KOPT-K1 (cell line): Measurements from ENCODE around the gene SOCS3.

Experiments
- H3K27ac ChIP-seq: fragments of 200-600 bp; sonication (generic); 2 replicates; pipeline ENCODE4 v1.5.1; 2016; ENCODE audit warnings: antibody characterized with exemption, mild to moderate bottlenecking, low read depth, low read length; ENCODE audit not compliant: poor library complexity, severe bottlenecking
- H3K36me3 ChIP-seq: fragments of 200-600 bp; sonication (generic); 2 replicates; pipeline ENCODE4 v1.5.1; 2017; ENCODE audit warnings: antibody characterized with exemption, mild to moderate bottlenecking, low read length, moderate library complexity; ENCODE audit not compliant: insufficient read depth
- H3K9me3 ChIP-seq: fragments of 200-600 bp; sonication (generic); 2 replicates; pipeline ENCODE4 v1.5.1; 2017; ENCODE audit warnings: antibody characterized with exemption, low read length, mild to moderate bottlenecking; ENCODE audit not compliant: insufficient read depth, poor library complexity, severe bottlenecking

The SOCS3 gene

DNA sequence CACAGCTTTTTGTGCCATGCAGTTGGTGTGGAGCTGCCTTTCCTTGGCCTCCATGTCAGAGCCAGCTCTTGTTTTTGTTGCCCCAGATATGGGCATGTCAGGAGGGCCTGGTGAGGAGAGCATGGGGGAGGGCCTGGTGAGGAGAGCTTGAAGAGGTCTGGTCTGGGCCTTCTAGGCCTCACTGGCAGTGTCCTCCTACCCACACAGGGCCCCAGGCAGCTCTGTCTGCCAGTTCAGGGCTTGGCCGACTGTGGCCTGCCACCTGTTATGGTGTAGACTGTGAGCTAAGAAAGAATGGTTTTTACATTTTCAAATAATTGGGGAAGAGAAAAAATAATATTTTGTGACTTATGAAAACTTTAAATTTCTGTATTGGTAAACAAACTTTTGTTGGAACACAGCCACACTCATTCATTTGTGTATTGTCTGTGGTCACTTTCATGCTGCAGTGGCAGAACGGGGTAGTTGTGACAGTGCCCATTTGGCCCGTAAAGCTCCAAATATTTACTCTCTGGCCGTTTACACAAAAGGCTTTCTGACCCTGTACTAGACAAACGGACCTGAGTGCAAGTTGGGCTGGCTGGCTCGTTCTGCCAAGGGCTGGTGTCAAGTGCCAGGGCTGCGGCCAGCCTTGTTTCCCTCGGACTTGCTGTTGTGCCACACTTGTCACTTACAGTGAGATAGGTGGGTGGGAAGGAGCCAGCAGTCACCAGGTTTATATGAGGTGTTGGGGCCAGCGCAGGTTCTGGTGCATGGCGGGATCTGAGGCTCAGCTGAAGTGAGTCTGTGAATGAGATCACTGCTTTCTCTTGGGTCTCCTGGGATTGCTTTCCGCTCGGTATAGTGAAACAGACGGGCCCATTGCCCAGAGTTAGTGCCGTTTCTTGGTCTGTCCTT, 36.8 kb upstream of the SOCS3 start:
- no peak overlapping the region for H3K27ac ChIP-seq
- no peaks in the 10 kb centered on the region for H3K9me3 ChIP-seq
- peaks cover 99% of the 10 kb centered on the region for H3K36me3 ChIP-seq

- Histone ChIP-seq H3K9me3 (no peaks in the 10 kb centered on the region), H3K27ac (no peak overlapping the region), H3K36me3 (peaks cover 97% of the 10 kb centered on the region)
These were observed 35.3 kb upstream of the SOCS3 start for GRCh38 chr17:78395155-78395554.

DNA sequence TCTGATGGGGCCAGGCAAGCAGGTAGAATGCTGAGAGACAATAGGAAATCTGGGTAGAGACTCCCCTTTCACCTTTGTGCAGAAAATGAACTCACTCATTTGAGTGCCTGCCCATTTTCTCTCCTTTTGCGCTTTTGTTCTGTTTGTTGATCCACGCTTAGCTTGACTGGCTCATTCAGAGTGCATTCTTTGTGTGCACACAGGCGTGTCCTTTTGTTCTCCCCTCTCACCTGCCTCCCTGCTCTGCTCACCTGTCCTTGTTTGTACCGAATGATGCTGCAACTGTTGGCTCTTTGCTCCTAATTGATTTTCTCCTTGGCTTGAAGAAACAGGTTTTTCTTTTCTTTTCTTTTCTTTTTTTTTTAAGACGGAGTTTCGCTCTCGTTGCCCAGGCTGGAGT, 34.3 kb upstream of the SOCS3 start:
- Histone ChIP-seq H3K27ac (no peak overlapping the region), H3K9me3 (no peaks in the 10 kb centered on the region), H3K36me3 (peaks cover 92% of the 10 kb centered on the region)

DNA sequence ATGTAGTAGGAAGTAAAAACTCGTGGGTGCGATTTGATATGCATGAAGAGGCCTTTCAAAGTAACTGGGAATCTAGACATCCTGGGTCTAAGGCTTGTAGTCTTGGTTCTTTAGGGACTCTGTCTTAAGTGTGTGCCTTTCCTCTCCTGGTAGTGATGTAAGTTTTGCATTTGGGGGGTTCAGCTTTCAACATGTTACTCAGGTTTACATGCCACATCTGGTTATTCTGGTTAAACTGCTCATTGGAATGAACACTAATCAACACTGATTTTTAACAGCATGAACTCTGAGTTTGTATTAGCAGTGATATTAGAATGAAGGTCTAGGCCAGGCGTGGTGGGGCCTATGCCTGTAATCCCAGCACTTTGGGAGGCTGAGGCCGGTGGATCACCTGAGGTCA, 33.7 kb upstream of the SOCS3 start:
- Histone ChIP-seq H3K36me3 (peaks cover 90% of the 10 kb centered on the region), H3K27ac (no peak overlapping the region), H3K9me3 (no peaks in the 10 kb centered on the region)

DNA sequence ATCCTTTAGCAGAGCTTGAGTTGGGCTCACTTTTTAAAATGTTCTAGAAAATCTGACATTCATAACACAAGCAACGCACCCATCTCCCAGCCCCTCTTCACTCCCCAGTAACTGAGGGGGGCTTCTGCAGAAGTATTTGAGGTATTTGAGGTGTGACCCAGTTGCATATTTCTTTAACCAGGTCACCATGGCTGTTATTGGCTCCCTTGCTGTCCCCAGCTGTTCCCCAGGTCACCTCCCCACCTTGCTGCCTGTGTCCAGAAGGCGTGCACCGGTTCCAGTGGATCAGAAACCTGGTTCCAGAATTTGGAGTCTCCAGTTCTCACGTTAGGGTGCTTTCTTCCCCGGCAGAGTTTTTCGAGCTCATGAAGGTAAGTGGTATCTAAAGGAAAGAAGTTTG, 32.4 kb upstream of the SOCS3 start:
- Histone ChIP-seq H3K9me3 (no peaks in the 10 kb centered on the region), H3K36me3 (peaks cover 79% of the 10 kb centered on the region), H3K27ac (no peak overlapping the region)

DNA sequence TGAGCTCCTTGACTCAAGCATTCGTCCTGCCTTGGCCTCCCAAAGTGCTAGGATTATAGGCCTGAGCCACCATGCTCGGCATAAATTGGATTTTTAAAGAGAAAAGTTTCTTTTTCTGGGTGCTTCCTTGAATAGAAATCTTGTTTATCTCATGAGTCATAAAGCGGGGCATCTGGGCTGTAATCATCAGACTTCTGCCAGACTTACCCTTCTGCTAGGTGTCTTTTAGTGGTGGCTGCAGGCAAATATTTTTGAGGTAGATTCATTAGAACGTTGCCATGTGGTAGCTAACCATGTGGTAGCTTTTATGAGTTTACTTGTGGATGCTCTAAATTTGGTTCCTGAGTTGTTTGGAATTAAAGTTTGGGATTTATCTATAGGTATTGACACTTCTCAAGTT, 32.0 kb upstream of the SOCS3 start:
- peaks cover 74% of the 10 kb centered on the region for H3K36me3 ChIP-seq
- H3K9me3 ChIP-seq = no peaks in the 10 kb centered on the region
- no peak overlapping the region for H3K27ac ChIP-seq

DNA sequence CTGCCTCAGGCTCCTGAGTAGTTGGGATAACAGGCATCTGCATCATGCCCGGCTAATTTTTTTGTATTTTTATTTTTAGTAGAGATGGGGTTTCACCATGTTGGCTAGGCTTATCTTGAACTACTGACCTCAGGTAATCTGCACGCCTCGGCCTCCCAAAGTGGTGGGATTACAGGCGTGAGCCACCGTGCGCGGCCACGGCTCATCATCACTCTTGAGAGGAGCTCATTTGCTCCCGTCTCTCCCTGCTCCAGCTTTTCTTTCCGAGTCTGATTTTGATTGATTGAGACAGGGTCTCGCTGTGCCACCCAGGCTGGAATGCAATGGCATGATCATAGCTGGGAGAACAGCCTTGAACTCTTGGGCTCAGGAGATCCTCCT, 31.2 kb upstream of the SOCS3 start:
- Histone ChIP-seq H3K9me3 (no peaks in the 10 kb centered on the region), H3K27ac (no peak overlapping the region), H3K36me3 (peaks cover 66% of the 10 kb centered on the region)

- Histone ChIP-seq H3K9me3 (no peaks in the 10 kb centered on the region), H3K36me3 (peaks cover 60% of the 10 kb centered on the region), H3K27ac (no peak overlapping the region)
These were observed 30.6 kb upstream of the SOCS3 start for GRCh38 chr17:78390241-78391050.

DNA sequence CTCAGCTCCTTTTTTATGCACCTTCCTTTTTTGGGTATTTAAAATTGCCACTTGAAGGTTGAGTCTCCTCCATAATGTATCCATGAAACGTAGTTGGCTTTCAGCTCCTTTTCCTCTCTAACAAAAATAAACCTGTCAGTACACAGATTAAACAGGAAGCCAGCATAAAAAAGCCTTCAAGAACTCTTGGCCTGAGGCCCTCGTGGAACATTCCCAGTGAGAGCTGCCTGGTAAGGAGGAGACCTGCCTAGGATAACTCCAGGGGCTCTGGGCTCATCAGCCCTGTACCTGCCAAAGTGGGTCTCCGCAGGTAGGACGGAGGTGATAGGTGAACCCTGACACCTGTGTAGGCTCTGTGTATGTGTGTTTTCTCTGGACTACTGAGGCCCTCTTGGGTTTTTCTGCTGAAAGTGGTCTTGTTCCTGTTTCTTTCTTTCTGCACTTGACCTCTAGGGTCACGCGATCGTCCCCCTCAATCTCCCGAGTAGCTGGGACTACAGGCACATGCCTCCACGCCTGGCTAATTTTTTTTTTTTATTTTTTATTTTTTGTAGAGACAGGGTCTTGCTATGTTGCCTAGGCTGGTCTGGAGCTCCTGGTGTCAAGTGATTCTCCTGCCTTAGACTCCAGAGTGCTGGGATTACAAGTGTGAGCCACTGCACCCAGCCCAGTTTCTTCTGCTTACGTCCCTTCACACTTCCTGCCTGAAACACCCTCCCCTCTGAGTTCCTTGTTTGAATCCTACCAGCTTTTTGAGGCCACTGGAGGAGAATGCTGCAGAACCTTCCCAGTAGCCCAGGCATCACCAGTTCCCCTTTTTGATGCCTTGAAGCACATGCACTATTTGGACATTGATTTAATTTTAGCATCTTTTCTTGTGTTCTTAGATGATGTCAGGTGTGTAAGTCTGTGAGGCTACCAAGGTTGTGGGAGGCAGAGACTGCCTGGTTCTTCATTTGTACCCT, 28.4 kb upstream of the SOCS3 start:
- Histone ChIP-seq H3K9me3 (no peaks in the 10 kb centered on the region), H3K27ac (no peak overlapping the region), H3K36me3 (peaks cover 46% of the 10 kb centered on the region)

- Histone ChIP-seq H3K36me3 (peaks cover 40% of the 10 kb centered on the region), H3K27ac (peak overlapping the region; percentile 3), H3K9me3 (no peaks in the 10 kb centered on the region)
These were observed 24.8 kb upstream of the SOCS3 start for GRCh38 chr17:78384479-78385175.

GRCh38 chr17:78383725-78384471, 24.0 kb upstream of the SOCS3 start:
- Histone ChIP-seq H3K9me3 (no peaks in the 10 kb centered on the region), H3K36me3 (peaks cover 38% of the 10 kb centered on the region), H3K27ac (peak overlapping the region; percentile 3)

GRCh38 chr17:78381601-78382232, 21.8 kb upstream of the SOCS3 start:
- H3K36me3 ChIP-seq = peaks cover 33% of the 10 kb centered on the region
- H3K9me3 ChIP-seq = no peaks in the 10 kb centered on the region
- no peak overlapping the region for H3K27ac ChIP-seq

DNA sequence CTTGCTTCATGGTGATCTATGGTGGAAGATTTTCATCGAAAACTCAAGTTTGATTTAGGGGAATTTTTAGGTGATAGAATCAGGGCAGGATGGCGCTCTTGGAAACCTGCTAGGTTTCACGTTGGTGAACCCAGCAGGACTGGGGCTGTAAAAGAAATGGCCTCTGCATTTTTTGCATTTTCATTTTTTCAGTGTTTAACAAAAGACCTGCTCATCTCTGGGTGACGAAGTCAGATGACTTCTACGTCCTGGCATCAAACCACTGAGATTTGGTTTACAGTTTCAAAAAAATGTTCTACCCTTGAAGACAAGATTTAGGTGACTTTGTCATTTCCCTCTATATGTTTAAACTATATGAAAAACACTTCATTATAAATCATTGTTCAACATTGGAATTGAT, 20.5 kb upstream of the SOCS3 start:
- Histone ChIP-seq H3K9me3 (no peaks in the 10 kb centered on the region), H3K36me3 (peaks cover 33% of the 10 kb centered on the region), H3K27ac (no peak overlapping the region)
